Measurements from ENCODE around the gene THAP9.
"Not testable (repeated sequence)": the region's sequence is repeated elsewhere in the genome, so short reads cannot be mapped to it uniquely, and the experiment has no call there.

THAP9 gene

DNA sequence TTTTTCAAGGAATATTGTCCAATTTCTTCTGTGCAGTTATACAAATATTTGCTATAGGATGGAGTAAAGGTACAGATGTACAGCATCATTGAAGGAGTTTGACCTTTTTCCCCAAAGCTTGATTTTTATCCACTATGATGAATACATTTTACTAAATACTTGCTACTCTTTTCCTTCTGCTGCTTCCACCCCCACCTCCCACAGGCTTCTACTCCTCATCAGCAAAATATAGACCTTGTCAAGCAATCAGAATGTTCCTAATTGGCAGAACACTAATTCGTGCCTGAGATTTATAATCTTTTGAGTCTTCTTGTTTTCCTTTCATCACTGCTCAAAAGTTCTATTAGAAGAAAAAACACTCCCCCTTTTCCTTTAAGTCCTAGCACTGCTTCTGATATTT, 3.8 kb upstream of the THAP9 start:
- DNase-seq (ENCODE audit: low spot score) = no peak

DNA sequence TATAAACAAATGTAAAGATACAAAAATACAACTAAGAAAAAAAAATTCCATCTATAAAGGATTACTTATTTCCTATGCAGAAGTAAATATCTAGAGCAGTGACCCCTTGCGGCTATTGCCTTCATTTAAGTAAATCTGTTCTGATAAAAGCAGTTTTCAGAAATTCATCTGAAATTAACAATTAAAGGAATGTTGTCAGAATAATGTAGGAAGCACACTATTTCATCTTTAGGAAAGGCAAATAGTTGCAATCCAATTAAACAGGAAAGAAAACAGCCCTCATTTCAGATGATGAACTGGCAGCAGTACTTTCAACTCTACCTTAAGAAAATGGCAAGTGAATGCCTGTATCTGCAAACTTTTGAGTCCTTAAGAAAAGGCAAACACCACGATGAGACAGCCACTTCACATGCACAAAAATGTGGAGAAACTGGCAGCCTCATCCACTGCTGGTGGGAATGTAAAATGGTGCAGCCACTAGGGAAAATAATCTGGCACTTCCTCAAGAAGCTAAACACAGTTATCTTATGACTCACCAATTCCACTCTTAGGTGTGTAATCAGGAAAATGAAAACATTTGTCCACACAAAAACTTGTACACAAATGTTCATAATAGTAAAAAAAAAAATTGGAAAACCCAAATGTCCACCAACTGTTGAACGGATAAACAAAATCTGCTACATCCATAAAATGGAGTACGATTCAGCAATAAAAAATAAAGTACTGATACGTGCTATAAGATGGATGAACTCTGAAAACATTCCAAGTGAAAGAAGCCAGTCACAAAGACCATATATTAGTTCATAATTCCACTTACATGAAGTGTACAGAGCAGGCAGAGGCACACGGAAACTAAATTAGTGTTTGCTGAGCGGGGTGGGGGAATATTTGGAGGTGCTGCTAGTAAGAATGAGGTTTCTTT, 2.0 kb upstream of the THAP9 start:
- DNase-seq (ENCODE audit: low spot score) = peak; percentile 67

DNA sequence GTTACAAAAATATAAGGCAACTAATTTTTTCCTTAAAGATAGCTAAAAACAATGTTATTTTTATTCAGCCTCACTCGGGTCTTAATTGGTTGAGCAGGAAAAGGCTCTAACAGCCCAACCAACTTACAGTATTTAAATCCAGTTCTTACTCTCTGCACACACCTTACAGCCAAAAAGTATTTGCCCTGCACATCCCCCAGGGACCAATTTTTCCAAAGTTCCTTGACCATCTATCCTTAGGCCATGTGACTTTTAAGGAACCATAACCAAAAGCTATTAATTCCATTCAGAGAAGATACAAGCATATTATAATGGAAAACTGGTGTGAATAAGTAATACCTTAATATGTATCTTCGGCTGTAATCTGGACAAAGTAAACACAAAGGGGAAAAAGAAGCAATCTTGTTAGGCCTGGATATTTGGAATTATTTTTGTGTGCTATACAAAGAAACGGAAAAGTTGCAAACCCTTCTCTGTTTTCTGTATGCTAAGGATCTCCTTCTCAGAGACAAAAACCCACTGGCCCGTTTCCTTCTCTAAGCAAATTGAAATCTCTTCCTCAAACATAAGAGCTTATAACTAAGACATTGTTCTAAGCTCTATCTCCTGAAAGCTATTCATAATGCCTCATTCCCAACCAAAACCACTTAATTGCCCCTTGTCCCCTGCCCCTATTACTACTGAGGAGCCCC, 1.0 kb upstream of the THAP9 start:
- DNase-seq (ENCODE audit: low spot score) = peak; percentile 44

DNA sequence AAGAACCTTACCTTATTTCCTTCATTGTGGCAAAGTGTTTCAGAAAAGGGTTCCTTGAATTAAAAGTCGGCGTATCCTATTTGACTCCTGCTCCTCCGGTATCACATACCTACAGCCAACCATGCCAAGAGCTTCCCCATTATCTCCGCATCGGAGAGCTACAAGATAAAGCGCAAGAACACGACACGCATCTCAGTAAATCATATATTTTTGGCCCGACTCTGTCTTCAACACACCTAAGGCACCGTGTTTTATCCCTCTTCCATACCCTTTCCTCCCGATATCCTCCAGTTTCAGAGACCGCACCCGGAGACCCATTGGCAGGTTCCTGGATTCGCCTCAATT, 497 bp upstream of the THAP9 start:
- no peak for DNase-seq (ENCODE audit: low spot score)

DNA sequence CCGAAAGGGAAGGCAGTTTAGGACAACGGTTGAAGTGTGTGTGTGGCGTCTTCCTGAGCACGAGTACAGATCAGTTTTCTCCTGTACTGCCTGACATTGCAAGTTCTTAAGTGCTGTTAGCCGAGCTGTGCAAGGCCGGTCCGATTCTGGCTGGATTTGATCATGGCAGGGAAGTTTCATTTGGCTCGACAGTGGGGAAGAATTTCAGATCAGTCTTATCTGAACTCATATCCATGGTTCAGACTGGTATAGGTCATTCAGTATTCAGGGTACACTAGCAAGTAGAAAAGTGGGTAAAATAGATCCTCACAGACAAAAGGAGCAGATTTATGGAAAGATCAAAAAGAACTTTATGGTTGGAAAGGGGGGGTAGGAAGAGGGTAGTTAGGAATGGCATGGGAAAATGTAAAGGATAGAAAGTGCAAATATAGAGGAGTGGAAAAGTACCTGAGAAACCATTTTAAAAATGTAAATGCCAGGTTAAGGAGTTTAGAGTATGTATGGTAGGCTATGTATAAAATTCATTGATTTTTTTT, 716 bp downstream of the THAP9 start:
- no peak for DNase-seq (ENCODE audit: low spot score)

DNA sequence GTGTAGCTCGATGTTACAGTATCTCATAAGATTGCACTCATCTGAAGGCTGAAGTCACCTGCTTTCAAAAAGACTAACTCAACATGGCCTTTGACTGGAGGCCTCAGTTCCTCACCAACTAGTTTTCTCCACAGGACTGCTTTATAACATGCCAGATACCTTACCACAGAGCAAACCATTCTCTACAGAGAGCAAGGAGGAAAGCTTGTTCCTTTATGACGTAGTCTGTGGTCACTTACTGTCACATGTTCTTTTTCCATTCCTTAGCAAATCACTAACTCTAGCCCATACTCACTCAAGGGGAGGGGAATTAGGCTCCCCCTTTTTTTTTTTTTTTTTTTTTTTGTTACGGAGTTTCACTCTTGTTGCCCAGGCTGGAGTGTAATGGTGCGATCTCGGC, 3.2 kb downstream of the THAP9 start:
- DNase-seq (ENCODE audit: low spot score) = no peak

DNA sequence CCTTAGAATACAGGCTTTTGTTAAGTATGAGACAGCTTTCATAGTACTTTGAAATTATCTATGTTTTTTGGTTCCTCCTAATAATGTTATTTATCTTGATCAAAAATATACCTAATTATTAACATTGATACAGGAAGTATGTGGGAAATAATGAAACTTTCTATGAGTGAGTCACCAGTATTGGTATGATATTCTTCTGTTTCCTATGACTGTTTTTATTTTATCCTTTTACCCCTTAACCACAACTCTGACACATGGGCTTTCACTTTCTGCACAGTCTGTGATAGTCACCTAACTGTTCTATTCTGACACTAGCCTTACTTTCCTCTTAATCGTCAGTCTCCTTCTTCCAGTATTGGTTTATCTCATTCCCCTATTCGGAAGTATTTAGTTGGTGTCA, 4.7 kb downstream of the THAP9 start:
- peak; percentile 47 for DNase-seq (ENCODE audit: low spot score)

DNA sequence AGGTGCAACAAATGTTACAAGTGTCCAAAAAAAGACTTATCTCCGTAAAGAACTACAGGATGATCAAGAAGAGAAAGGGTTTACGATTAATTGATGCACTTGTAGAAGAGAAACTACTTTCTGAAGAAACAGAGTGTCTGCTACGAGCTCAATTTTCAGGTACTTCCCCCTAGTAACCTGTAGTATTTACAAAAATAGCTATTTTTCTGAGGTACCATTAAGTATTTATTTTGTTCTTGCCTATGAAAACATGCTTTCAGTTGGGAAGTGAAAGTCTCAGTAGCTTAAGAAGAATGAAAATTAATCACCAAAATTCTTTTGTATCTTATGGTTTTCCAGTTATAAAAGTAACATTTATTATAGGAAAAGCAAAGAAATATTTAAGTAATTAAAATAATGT, 5.9 kb downstream of the THAP9 start:
- DNase-seq (ENCODE audit: low spot score) = no peak

DNA sequence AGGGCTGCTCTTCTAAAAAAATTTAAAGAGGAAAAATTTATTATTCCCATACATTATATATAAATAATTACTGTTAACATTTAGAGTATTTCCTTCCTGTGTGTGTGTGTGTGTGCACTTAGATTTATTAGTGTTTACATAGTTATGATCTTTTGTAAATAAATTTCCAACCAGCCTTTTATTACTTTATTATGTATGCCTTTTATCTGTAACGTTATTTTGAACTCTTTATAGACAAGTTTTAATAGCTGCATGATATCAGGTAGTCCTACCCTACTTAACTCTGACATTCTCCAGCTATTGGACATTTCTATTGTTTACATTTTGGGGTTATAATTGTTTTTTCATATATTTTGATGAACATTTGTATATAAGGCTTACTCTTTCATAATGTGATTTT, 8.8 kb downstream of the THAP9 start:
- no peak for DNase-seq (ENCODE audit: low spot score)

DNA sequence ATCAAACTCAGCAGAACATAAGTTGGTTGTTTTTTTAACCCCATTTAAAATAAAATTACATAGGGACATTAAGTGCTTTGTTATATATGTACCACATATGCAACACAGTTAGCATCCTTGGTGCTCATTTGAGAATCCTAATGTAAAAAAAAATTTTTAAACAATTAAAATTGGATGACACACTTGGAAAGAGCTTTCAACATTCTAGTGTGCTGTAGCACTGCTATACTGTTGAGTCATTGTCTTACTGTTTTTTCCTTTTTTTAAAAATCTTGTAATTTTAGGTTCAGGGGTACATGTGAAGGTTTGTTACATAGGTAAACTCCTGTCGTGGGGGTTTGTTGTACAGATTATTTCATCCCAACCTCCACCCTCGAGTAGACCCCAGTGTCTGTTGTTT, 12.8 kb downstream of the THAP9 start:
- DNase-seq (ENCODE audit: low spot score) = no peak

DNA sequence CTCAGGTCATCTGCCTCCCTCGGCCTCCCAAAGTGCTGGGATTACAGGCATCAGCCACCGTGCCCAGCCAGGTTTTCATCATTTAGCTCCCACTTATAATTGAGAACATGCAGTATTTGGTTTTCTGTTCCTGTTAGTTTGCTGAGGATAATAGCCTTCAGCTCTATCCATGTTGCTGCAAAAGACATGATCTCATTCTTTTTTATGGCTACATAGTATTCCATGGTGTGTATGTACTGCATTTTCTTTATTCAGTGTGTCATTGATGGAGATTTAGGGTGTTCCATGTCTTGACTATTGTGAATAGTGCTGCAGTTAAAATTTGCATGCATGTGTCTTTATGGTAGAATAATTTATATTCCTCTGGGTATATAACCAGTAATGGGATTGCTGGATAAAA, 13.4 kb downstream of the THAP9 start:
- not testable (repeated sequence) for DNase-seq (ENCODE audit: low spot score)

DNA sequence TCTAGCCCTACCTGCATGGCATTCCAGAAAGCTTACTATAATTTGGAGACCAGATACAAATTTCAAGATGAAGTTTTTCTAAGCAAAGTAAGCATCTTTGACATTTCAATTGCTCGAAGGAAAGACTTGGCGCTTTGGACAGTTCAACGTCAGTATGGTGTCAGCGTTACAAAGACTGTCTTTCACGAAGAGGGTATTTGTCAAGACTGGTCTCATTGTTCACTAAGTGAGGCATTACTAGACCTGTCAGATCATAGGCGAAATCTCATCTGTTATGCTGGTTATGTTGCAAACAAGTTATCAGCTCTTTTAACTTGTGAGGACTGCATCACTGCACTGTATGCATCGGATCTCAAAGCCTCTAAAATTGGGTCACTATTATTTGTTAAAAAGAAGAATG, 17.6 kb downstream of the THAP9 start:
- DNase-seq (ENCODE audit: low spot score) = no peak

DNA sequence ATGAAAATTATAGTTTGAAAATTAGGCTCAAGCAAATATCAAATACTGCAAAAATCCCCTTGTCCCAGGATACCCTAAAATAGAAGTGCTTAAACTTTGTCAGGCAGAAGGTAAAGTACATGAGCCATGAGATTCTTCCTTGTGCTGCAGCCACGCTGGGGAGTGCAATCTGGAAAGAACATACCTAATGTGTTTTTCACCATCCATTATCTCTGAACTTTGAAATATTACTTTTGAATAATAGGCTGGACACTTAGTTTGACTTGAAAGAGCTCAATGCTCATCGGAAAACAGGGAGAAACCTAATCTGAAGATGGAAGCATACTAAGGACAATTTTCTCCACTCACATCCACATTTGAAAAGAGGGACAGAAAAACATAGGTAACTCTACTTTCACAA, 18.9 kb downstream of the THAP9 start:
- no peak for DNase-seq (ENCODE audit: low spot score)

DNA sequence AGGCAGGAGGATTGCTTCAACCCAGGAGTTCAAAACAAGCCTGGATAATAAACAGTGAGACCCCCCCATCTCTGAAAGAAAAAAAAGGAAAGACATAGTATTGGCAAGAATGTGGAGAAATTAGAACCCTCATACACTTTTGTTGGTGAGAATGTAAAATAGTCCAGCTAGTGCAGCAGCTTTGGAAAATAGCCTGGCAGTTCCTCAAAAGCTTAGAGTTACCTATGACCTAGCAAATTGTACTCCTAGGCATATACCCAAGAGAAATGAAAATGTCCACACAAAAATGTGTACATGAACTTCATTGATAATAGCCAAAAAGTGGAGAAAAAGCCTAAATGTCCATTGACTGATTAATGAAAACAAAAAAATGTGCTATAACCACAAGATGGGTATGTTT, 21.3 kb downstream of the THAP9 start:
- no peak for DNase-seq (ENCODE audit: low spot score)

DNA sequence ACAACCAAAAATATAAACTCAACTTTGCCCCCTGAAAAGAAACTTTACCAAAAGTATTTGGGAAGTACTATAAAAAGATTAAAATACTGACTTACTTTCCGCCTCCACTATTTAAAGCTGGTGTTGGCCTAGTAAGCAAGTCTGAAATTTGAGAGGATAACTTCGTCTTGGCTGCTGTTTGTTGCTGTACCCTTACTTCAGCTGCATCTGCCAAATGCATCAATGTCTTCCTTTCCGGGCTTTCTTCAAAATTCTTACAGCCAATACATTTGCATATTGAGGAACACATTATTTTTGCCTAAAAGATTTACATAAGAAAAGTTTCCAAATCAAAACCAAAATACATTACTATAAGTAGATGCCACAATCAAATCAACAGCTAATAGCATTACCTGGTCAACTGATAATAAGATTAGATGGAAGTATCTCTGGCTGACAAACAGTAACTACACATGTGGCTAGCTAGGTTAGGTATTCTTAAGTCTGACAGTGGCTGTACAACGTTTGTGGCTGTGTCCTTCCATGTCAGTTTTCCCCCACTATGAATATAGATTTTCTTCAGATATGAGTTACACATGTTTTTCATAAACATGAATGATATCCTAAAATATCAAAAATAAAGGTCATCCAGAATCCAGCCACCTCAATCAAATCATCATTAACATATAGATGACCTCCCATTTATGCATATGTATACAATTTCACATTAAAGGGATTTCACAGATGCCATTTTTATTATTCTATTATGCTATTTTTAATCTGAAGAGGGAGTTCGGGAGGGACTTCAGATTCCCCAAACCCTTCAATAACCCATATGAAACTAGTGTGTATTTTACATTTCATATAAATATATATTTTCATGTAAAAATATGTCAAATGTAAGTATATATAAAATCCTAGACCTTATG, 30.6 kb downstream of the THAP9 start:
- DNase-seq (ENCODE audit: low spot score) = no peak

DNA sequence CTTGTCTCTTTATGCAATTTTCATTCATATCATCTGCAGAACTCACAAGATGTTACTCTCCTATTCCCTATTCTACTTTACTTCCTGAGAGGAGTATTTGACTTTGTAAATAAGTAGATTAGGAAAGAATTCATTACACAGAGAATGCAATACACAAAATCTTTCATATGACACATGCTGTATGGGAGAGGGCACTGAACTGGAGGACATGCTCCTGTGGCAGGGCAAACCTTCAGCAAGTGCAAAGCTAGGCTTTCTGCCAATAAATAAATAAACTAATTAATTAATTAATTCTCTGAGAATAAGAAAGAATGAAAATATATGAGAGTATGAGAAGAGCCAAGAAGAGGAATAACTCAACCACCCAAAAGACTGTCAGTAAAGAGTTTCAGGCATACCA, 33.9 kb downstream of the THAP9 start:
- no peak for DNase-seq (ENCODE audit: low spot score)

DNA sequence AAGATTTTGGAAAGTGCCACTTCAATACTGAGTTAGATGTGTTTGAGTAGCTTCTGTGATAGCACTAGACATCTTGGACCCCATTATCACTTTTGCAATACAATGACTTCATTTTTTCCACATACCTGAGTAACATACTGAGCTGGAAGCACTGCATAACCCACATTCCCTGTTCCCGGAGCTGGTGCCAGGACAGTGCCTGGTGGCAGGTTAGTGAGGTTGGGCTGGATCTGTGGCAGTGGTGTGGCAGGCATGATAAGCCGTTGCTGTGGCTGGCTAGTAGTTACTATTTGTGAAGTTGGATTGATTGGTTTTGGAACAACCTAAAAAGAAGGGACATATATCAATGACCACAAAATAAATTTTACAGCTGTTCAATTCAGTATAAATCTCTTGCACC, 38.9 kb downstream of the THAP9 start:
- DNase-seq (ENCODE audit: low spot score) = no peak

DNA sequence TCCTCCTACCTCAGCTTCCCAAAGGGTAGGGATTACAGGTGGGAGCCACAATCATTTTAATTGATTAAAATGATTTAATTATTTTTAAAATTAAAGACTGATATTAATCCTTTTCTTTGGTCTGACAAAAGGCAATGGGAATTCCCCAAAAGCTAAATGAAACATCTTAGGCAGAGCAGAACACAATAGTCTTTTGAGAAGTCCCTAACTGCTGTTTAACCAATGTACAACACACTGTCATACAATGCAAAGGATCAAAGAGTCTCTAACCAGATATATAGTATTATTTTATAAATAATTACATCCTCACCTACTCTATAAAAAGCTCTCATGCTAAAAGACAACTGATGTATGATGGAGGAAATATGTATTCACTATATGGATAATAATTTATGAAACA, 47.0 kb downstream of the THAP9 start:
- no peak for DNase-seq (ENCODE audit: low spot score)

DNA sequence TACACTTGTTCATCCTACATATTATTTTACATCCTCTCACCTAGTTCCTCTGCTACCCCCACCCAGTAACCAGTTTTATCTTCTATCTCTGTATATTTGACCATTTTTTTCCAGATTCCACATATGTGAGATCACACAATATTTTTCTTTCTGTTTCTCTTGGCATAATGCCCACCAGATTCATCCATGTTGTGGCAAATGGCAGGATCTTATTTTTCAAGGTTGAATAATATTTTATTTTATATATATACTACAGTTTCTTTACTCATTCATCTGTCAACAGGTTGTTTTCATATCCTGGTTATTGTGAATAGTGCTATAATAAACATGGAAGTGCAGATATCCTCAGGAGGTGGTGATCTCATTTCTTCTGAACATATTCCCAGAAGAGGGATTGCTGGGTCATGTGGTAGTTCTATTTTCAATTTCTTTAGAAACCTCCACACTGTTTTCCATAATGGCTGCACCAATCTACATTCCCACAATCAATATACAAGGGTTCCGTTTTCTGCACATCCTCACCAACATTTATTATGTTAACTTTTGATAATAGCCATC, 48.2 kb downstream of the THAP9 start:
- peak; percentile 43 for DNase-seq (ENCODE audit: low spot score)

DNA sequence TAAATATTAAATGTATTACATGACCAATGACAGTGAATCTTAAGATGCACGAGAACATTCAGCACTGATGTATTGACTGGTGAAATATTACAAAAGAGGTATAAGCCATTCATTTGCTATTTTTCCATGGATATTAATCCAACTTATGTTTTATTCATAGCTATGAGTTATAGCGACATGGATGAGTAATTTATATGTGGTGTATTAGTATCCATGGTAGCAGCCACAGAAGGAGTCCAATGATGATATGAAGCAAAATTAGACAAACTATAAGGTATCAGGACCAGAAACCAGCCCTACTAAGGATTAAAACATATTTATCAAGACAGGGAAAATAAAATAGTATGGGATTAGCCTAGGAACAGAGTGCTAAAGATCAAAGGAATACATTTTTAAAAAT, 50.7 kb downstream of the THAP9 start:
- no peak for DNase-seq (ENCODE audit: low spot score)

DNA sequence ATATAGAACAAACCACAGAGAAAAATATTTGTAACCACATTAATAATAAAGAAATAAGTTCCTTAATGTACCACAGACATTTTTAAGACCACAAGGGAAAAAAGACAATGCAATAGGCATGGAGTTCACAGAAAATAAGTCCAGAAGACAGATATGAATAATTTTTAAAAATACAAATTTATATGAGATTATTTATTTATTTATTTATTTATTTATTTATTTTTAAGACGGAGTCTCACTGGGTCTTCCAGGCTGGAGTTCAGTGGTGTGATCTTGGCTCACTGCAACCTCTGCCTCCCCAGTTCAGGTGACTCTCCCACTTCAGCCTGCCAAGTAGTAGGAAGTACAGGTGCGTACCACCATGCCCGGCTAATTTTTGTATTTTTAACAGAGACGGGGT, 53.7 kb downstream of the THAP9 start:
- DNase-seq (ENCODE audit: low spot score) = no peak

DNA sequence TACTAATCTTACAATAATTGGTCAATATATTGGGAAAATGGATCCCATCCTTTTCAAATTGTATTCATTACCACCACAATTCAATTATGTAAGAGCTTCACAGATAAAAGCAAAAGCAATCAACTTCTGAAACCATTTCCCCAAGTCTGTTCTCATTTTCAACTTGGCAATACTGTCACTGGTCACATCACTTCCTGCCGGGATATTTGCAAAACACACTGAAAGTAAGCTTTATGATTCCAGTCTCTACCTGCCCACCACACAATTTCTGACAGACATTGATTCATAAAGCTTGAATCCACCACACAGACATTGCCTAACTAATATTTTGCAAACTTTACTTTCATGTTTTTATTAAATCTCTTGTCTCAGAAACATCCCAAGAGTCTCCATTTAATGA, 56.5 kb downstream of the THAP9 start:
- no peak for DNase-seq (ENCODE audit: low spot score)
